GM19468 (cell line): ENCODE results near the gene ZNF586.
"Not testable (repeated sequence)": the region's sequence is repeated elsewhere in the genome, so short reads cannot be mapped to it uniquely, and the experiment has no call there.

Source experiments
- ATAC-seq: cut with Tn5 transposase; IDR thresholded peaks from one replicate; pipeline ENCODE4 v1.9.1; 2021; ENCODE audit warnings: mild to moderate bottlenecking, moderate library complexity, moderate number of reproducible peaks; ENCODE audit not compliant: unreplicated experiment; ENCODE audit errors: extremely low read depth

The ZNF586 gene

DNA sequence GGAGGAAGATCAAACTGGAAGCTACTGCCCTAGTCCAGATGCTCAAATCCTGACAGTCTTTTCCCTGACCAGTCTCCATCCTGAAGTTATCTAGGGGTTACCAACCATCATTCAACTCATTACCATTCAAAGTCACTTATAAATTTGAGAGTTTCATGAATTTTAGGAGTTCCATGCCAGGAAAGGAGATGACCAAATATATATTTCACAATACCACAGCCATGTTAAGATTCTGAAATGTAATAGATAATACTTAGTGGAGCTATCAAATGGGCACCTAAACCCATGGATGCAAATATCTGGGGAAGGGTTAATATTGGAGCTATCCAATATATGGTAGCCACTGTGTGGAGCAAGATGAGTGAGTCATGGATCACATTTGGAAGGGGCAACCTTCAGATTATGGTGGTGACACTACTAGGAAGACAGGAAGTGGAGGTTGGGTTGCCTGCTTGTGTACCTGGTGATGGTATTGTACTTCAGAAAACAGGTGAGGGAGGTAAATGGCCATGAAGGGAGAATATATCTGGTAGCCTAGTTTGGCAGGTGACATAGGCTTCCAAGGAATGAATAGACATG is 18.7 kb downstream of the ZNF586 start:
- no peak for ATAC-seq

- ATAC-seq, result no peak
These were observed 19.8 kb downstream of the ZNF586 start for GRCh38 chr19:57789288-57789687.

DNA sequence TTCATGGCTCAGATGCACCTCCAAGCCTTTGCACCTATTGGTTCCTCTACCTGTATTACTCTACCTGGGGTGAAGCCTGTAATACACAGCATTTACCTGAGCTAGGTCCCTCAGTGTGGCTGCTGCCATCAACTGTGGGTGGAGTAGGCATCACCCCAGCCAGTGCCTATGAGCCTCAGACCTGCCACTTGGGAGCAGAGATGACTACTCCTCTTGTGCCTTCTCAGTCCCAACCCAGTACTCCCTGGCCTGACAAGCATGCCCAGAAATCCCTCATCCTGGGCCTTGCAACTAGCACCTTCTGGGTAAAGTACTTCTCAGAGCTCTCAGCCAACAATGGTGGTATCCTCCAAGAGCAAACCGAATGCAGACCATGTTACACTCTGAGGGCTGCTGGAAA is 27.1 kb downstream of the ZNF586 start:
- not testable (repeated sequence) for ATAC-seq

DNA sequence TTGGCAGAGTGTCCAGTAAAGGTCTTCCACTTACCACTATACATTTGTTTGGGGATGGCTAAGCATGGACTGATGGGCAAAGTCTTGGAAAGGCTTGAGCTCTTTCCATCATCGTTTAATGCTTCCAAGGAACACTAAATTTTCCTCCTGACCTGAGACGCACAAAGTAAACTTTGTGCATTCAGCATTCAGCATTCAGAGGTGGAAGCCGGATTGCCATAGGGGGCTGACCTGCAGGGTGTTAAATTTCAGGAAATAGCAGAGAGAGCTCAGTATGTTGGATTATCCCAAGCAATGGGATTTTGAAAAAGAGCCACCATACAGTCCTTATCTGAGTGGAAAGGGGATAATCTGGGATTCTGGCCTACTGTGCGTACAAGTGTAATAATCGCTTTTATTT is 31.2 kb downstream of the ZNF586 start:
- ATAC-seq, result no peak

DNA sequence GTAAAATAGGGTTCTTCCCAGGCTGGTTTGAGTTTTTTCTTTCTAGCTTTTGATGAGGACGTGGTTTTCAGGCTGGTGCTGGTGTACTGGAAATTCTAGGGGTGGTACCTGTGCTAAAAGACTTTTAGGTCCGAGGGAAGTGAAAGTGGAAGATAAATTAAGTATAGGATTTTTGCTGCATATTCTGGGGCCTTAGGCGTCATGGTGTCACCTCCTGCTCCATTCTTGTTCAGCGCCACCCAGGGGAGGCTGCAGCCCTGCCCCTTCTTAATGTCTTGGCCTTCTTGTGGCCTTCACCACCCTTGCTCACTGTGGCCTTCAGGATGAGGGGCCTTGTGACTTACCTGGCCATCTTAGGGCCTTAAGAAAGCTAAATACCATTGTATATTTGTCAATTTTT is 32.8 kb downstream of the ZNF586 start:
- no peak for ATAC-seq

- no peak for ATAC-seq
These were observed 33.8 kb downstream of the ZNF586 start for GRCh38 chr19:57803265-57803593.

DNA sequence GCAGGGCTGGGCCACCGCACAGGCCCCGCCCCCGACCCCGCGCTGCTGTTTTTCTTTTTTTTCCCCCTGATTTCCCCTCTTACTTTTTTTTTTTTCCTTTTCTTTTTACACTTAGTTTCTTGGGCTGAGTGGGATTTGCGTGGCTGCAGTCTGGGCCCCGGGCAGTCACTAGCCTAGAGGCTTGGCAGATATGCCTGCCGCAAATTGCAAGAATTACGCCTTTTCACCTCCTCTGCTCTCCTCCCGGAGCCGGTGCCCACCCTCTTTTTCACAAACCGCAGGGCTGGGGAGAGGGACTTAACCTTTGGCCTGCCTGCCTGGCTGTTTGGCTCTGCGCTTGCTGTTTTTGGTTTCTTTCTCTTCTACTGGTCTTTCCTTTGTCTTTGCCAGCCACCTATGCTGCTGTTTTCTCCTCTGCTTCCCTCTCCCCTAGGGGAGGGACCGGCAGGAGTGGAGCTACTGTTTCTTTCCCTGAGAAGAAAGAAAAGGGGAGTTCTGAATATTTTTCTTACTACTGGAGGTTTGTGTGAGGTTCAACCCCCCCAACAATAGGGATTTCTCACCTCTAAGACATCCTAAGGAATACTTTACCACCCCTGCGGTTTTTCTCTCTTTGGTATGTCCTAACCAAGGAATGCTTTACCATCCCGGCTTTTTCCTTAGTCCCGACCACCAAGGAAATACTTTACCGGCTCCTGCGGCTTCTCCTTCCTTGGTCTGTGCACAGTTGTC is 34.3 kb downstream of the ZNF586 start:
- ATAC-seq, result no peak

DNA sequence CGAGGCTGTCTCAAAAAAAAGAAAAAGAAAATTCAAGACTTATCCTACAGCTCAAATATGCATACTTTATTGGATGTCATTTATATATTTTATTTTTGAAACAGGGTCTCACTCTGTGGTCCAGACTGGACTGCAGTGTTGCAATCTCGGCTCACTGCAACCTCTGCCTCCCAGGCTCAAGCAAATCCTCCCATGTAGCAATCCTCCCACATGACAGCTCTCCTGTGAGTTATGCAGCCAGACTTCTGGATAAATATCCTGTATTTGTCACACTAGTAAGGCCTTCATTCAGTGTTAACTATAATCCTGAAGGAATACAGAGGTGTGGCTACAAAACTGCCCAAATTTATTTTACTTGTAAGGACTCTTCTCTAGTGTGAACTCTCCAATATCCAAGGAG is 38.1 kb downstream of the ZNF586 start:
- ATAC-seq, result no peak

GRCh38 chr19:57810410-57811295 is 41.2 kb downstream of the ZNF586 start:
- ATAC-seq, result not testable (repeated sequence)

DNA sequence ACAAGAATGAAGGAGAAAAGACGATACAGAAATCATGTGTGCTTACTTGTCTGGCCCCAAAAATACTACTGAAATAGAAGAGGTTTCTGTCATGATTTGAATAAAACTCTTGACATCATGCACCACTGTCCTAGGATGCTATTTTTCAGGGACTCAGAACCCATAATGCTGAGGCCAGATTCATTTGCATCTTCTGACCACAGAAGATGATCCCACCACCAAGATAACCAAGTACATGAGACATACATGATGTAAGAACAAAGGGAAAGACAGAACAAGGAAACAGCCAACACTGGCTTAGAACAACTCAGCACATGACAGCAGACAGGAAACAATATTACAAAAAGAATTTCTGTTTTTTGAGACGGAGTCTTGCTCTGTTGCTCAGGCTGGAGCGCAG is 42.8 kb downstream of the ZNF586 start:
- peak; percentile 25 for ATAC-seq

- ATAC-seq, result not testable (repeated sequence)
These were observed 43.7 kb downstream of the ZNF586 start for GRCh38 chr19:57812975-57813820.

- ATAC-seq, result no peak
These were observed 44.5 kb downstream of the ZNF586 start for GRCh38 chr19:57813919-57814504.

DNA sequence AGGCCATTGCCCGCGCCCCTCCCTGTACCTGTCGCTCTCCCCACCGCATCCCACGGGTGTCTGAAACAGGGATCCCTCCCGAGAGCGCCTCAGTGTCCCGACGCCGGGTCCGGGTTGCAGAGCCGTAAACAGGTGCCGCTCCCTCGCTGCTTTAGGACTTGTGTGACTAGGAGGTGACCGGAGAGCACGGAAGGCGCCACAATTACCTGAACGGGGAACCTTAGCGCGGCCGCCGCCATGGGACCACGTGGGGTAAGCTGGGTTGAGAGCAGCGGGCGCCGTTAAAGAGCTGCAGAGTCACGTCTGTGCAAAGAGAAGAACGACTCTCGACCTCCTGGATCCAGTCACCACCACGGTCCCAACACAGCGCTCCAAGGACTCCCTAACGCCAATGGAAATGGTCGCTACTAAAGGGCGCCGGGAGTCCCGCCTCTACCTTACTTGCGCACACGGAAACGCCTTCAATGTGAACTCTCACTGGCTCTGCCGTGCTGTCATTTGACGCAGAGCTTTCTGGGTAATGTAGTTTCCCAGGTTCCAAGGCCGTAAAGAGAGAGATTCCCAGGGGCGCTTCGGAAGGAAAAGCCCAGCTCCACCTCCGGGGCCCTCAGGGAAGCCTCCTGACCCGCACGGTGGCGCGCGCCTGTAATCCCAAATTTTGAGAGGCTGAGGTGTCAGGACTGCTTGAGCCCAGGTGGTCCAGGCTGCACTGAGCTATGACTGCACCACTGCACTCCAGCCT is 45.2 kb downstream of the ZNF586 start, which contains the start of gene ZNF552:
Gene ZNF552 (minus strand): TSS at position 409 of the 742 bp plus-strand sequence. CDS start 170 bp downstream, at position 239.
- peak; percentile 44 for ATAC-seq

DNA sequence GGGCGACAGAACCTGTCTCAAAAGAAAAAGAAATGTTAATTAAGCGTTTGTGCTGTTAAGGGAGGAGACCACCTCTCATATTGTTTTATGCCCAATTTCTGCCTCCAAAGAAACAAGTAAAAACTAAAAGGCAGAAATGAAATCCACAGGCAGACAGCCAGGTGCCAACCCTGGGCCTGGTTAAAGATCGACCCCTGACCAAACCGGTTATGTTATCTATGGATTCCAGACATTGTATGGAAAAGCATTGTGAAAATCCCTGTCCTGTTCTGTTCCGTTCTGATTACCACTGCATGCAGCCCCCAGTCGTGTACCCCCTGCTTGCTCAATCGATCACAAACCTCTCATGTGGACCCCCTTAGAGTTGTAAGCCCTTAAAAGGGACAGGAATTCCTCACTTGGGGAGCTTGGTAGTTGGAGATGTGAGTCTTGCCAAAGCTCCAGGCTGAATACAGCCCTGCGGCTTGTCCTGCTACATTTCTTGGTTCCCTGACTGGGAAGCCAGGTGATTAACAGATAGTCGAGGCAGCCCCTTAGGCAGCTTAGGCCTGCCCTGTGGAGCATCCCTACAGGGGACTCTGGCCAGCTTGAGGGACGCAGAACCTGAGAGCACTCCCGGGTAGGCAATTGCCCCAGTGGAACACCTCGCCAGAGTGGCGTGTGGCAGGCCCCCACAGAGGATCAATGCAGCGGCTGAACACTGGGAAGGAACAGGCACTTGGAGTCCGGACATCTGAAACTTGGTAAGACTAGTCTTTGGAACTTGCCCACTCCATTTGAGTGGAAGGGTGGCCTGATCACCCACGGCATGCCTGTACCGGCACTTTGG is 46.0 kb downstream of the ZNF586 start:
- ATAC-seq, result no peak

DNA sequence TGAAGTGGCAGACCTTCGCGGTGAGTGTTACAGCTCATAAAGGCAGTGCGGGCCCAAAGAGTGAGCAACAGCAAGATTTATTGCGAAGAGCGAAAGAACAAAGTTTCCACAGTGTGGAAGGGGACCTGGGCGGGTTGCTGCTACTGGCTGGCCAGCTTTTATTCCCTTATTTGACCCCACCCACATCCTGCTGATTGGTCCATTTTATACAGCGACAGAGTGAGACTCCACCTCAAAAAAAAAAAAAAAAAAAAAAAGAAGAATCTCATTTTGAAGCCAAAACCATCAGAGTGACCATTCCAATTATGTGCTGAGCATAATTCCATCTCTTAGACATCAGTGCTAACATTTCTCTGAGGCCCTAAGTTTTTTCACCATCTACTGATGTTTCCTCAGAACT is 47.2 kb downstream of the ZNF586 start:
- no peak for ATAC-seq

GRCh38 chr19:57817976-57818375 is 48.5 kb downstream of the ZNF586 start:
- no peak for ATAC-seq

DNA sequence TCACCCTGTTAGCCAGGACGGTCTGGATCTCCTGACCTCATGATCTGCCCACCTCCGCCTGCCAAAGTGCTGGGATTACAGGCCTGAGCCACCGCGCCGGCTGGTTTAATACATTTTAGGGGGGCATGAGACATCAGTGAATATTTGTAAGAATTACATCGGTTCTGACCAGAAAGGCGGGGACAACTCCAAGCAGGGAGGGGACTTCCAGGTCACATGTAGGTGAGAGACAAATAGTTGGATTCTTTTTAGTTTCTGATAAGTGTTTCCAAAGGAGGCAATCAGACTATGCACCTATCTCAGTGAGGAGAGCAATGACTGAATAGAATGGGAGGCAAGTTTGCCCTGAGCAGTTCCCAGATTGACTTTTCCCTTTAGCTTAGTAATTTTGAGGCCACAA is 48.9 kb downstream of the ZNF586 start:
- no peak for ATAC-seq

- ATAC-seq, result peak; percentile 66
These were observed 50.1 kb downstream of the ZNF586 start for GRCh38 chr19:57819475-57820148.
